Measurements from ENCODE around the gene USP48. TPM values are rescaled to one million over a fixed set of nuclear protein-coding genes. Genes with fewer than 3 reads are reported as not detected.

Gene USP48
- total and polyA plus RNA-seq, 10 of the 15 experiments (the other 5 are each of a cell fraction or from before 2014, with no cell fraction given), result 21.2 to 115 (median 75.5) TPM

- no peak for TF ChIP-seq SP1 (IDR thresholded peaks at IDR 0.05; ENCODE audit: low read depth, low read length)
- TF ChIP-seq REST (IDR thresholded peaks at IDR 0.05; ENCODE audit: low read depth, low read length), result peak; percentile 56; the same call in 1 of the 2 replicates
Observed at GRCh38 chr1:21706151-21706835, 76.7 kb downstream of the USP48 start (continued).

GRCh38 chr1:21705303-21705980 lies 77.5 kb downstream of the USP48 start:
- Histone ChIP-seq H3K4me1 (ENCODE audit: control insufficient read depth, insufficient read depth, low read length) (no peaks in the 10 kb centered on the region), H4K20me1 (ENCODE audit: control insufficient read depth, insufficient read depth) (no peaks in the 10 kb centered on the region), H3K9me3 (replicated peaks; ENCODE audit: control insufficient read depth, insufficient read depth, low read length) (no peaks in the 10 kb centered on the region), H3K27ac (ENCODE audit: control insufficient read depth, insufficient read depth) (no peak overlapping the region), H3K36me3 (ENCODE audit: control insufficient read depth in 2 of 2, insufficient read depth in 2 of 2, low read length in 1 of 2) (peaks cover 7 to 44% of the 10 kb centered on the region in 2 experiments), H2AFZ (ENCODE audit: control insufficient read depth, low read depth, low read length) (no peak overlapping the region), H3K4me3 (no peak overlapping the region), H3K9ac (ENCODE audit: control insufficient read depth, insufficient read depth, low read length) (no peak overlapping the region), H3K27me3 (replicated peaks in 1 of 2; ENCODE audit: control insufficient read depth in 2 of 2, insufficient read depth in 2 of 2, low read length in 1 of 2) (no peaks in the 10 kb centered on the region), H3K4me2 (ENCODE audit: control insufficient read depth, insufficient read depth) (no peak overlapping the region), H3K79me2 (ENCODE audit: control insufficient read depth, insufficient read depth, low read length) (no peaks in the 10 kb centered on the region; the same call in 1 of the 2 replicates)
- ChIA-PET RAD21 (ENCODE audit: unreplicated experiment) (no interaction called here), SMC1A (ENCODE audit: uncharacterized antibody, unreplicated experiment) (interaction anchor here (0.9 to 1.7 kb wide), 3 partner anchors 9 to 319 kb away, joined by 3 to 6 read pairs (median 3); no protein-coding TSS in a partner anchor), POLR2A (no interaction called here), CTCF (interaction anchor here (1.2 to 3.5 kb wide), 2 partner anchors 76 kb away, joined by 5 to 18 read pairs; no protein-coding TSS in a partner anchor)
- in situ Hi-C loops (cut with MboI), result loop anchor here (25.0 kb wide), 1 partner anchor 943 kb away; no protein-coding TSS in a partner anchor
- WGBS (ENCODE audit: insufficient coverage, insufficient replicate concordance, low lambda C conversion rate, missing lambda C conversion rate), result 75% methylated on average over 4 of the region's 4 CpGs
- FAIRE-seq (no peak), ATAC-seq (no peak), DNase-seq (ENCODE audit: low read depth, low spot score) (no peak)
- no TSS peak for BruUV-seq (replicated peaks)
- intact Hi-C loops (cut with micrococcal nuclease; ENCODE audit: unreplicated experiment), result no loop called here
- no peak for TF ChIP-seq USF1 (IDR thresholded peaks at IDR 0.05; ENCODE audit: borderline replicate concordance, extremely low read length, insufficient read depth, low read depth, low read length)
- TF ChIP-seq BACH1 (IDR thresholded peaks at IDR 0.05; ENCODE audit: borderline replicate concordance), result no peak

All from GM12878 (cell line).